WERI-Rb-1 (cell line): ENCODE data around the gene SLC24A3.

ENCODE experiments used
- DNase-seq: peaks from one replicate; pipeline ENCODE4 v3.0.0-alpha.2; 2020
- H3K27ac ChIP-seq: fragments of 250-450 bp; sonication (Bioruptor Pico); 2 replicates; pipeline ENCODE4 v1.5.1; 2020; ENCODE audit warnings: mild to moderate bottlenecking, moderate library complexity
- H3K27me3 ChIP-seq: fragments of 250-450 bp; sonication (Bioruptor Pico); 2 replicates; pipeline ENCODE4 v1.5.1; 2021; ENCODE audit warnings: mild to moderate bottlenecking, low read depth, moderate library complexity; ENCODE audit not compliant: insufficient read depth, severe bottlenecking
- H3K36me3 ChIP-seq: fragments of 250-450 bp; sonication (Bioruptor Pico); 2 replicates; pipeline ENCODE4 v1.5.1; 2020; ENCODE audit warnings: mild to moderate bottlenecking, moderate library complexity
- H3K4me3 ChIP-seq: 2 replicates; pipeline ENCODE4 v1.5.1; 2011; ENCODE audit warnings: low read depth, mild to moderate bottlenecking, control low read depth, low read length
- H3K9me3 ChIP-seq: fragments of 250-450 bp; sonication (Bioruptor Pico); 2 replicates; pipeline ENCODE4 v1.5.1; 2021; ENCODE audit warnings: mild to moderate bottlenecking, moderate library complexity; ENCODE audit not compliant: severe bottlenecking
- CTCF ChIP-seq: IDR thresholded peaks from 2 replicates; pipeline ENCODE4 v1.5.1; 2011; ENCODE audit warnings: low read depth, mild to moderate bottlenecking, control low read depth, inconsistent platforms, low read length

SLC24A3 gene

GRCh38 chr20:19368351-19368750, 155.9 kb downstream of the SLC24A3 start:
- no peak overlapping the region for H3K27ac ChIP-seq
- H3K9me3 ChIP-seq: no peaks in the 10 kb centered on the region
- H3K27me3 ChIP-seq: peaks cover 56% of the 10 kb centered on the region
- no peak for TF ChIP-seq CTCF
- no peak for DNase-seq
- no peaks in the 10 kb centered on the region for H3K36me3 ChIP-seq
- no peak overlapping the region for H3K4me3 ChIP-seq

- H3K27me3 ChIP-seq: peaks cover 69% of the 10 kb centered on the region
- H3K4me3 ChIP-seq: no peak overlapping the region
- no peaks in the 10 kb centered on the region for H3K9me3 ChIP-seq
- H3K36me3 ChIP-seq: no peaks in the 10 kb centered on the region
- DNase-seq: no peak
- no peak for TF ChIP-seq CTCF
- no peak overlapping the region for H3K27ac ChIP-seq
Measured at GRCh38 chr20:19370076-19371075, 157.9 kb downstream of the SLC24A3 start.

- Histone ChIP-seq H3K27ac (no peak overlapping the region), H3K9me3 (no peaks in the 10 kb centered on the region), H3K4me3 (no peak overlapping the region), H3K27me3 (peaks cover 70% of the 10 kb centered on the region), H3K36me3 (no peaks in the 10 kb centered on the region)
- TF ChIP-seq CTCF: no peak
- no peak for DNase-seq
Measured at GRCh38 chr20:19371112-19371511, 158.7 kb downstream of the SLC24A3 start.

GRCh38 chr20:19374216-19374615, 161.8 kb downstream of the SLC24A3 start:
- no peak for DNase-seq
- no peaks in the 10 kb centered on the region for H3K9me3 ChIP-seq
- TF ChIP-seq CTCF: no peak
- H3K27ac ChIP-seq: no peak overlapping the region
- H3K36me3 ChIP-seq: no peaks in the 10 kb centered on the region
- H3K4me3 ChIP-seq: no peak overlapping the region
- peaks cover 71% of the 10 kb centered on the region for H3K27me3 ChIP-seq

GRCh38 chr20:19375395-19375794, 163.0 kb downstream of the SLC24A3 start:
- Histone ChIP-seq H3K27ac (no peak overlapping the region), H3K36me3 (no peaks in the 10 kb centered on the region), H3K9me3 (no peaks in the 10 kb centered on the region), H3K27me3 (peaks cover 63% of the 10 kb centered on the region), H3K4me3 (no peak overlapping the region)
- TF ChIP-seq CTCF: no peak
- DNase-seq: no peak
